ENCODE data around the gene MMAB. TPM values are rescaled to one million over a fixed set of nuclear protein-coding genes. Genes with fewer than 3 reads are reported as not detected.

MMAB gene
- total RNA-seq, 1 donor from 2014 or later = 26.4 TPM

DNA sequence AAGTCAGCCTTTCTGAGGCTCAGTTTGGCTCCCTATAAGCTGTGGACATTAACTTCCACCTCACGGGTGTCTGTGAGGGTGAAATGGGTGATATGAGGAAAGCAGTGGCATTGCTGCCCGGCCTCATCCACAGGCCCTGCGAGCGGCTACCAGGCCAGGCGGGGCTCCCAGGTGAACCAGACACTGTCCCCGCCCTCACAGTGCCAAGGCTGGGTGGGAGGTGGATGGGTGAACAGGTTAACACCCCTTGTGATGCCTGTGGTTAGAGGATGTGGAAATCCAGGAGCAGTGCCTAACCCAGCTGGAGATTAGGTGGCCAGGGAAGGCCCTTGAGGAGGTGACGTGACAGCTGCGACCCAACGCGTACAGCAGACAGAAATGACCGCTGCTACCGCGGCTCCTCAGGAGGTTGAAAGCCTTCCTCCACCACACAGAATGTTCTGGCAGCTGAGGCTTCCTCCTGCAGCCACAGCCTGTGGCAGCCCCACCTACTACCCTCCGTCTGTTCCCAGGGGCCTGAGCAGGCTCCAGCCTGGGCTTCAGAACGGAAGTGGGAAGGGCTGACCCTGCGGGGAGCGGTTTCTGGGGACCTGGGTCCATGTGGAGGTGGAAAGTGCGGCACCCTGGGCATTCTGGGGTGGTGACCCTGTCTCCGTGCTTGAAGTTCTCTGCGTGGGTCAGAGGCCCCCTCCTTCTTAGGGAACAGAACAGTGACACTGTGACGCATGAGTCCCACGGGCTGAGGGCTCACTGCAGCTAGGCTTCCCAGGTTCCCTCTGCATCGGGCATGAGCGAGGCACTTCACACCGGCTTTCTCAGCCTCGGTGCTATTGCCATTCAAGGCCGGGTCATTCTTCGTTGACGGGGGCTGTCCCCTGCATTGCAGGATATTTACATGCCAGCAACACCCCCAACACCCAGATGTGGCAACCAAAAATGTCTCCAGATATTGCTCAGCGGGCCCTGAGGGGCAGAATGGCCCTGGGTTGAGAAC, 9.7 kb downstream of the MMAB start:
- Mint-ChIP-seq H3K27me3 (ENCODE audit: low read depth) (no peaks in the 10 kb centered on the region), H3K4me3 (no peak overlapping the region), H3K27ac (no peak overlapping the region), H3K9me3 (no peaks in the 10 kb centered on the region), H3K36me3 (peaks cover 10% of the 10 kb centered on the region), H3K4me1 (no peaks in the 10 kb centered on the region)
- no peak for DNase-seq (ENCODE audit: low spot score in 2 of 2, unreplicated experiment in 2 of 2)
- TF ChIP-seq CTCF (IDR thresholded peaks at IDR 0.05; ENCODE audit: unreplicated experiment) = no peak

DNA sequence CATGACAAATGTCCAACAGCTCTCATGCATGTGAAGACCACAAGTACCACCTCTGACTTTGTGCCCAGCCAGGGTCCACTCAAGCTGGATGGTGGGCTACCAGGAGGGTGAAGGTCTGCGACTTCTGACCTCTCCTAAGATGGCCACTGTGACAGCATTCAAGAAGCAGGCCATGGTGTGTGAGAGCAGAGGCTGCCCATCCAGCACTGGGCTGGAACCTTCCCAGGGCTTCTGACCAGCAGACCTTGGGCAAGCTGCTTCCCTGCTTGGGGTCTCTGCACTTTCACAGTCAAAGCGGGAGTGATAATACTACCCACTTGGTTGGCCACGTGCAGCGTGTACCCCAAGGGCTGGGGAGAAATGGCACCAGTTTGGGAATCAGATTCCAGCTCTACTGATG, 10.4 kb downstream of the MMAB start:
- Mint-ChIP-seq H3K4me1 (no peaks in the 10 kb centered on the region), H3K27ac (no peak overlapping the region), H3K9me3 (no peaks in the 10 kb centered on the region), H3K27me3 (ENCODE audit: low read depth) (no peaks in the 10 kb centered on the region), H3K4me3 (no peak overlapping the region), H3K36me3 (peaks cover 10% of the 10 kb centered on the region)
- no peak for TF ChIP-seq CTCF (IDR thresholded peaks at IDR 0.05; ENCODE audit: unreplicated experiment)
- no peak for DNase-seq (ENCODE audit: low spot score in 2 of 2, unreplicated experiment in 2 of 2)

- Mint-ChIP-seq H3K27me3 (ENCODE audit: low read depth) (no peaks in the 10 kb centered on the region), H3K9me3 (no peaks in the 10 kb centered on the region)
Observed at GRCh38 chr12:109561711-109562030, 11.6 kb downstream of the MMAB start.

GRCh38 chr12:109560867-109561710, 12.2 kb downstream of the MMAB start:
- no peaks in the 10 kb centered on the region for H3K4me1 Mint-ChIP-seq
- no peaks in the 10 kb centered on the region for H3K27me3 Mint-ChIP-seq (ENCODE audit: low read depth)
- H3K36me3 Mint-ChIP-seq = peaks cover 10% of the 10 kb centered on the region
- no peak for TF ChIP-seq CTCF (IDR thresholded peaks at IDR 0.05; ENCODE audit: unreplicated experiment)
- DNase-seq (ENCODE audit: low spot score in 2 of 2, unreplicated experiment in 2 of 2) = no peak
- no peaks in the 10 kb centered on the region for H3K9me3 Mint-ChIP-seq
- no peak overlapping the region for H3K4me3 Mint-ChIP-seq
- H3K27ac Mint-ChIP-seq = no peak overlapping the region

More at GRCh38 chr12:109561711-109562030, 11.6 kb downstream of the MMAB start:
- H3K36me3 Mint-ChIP-seq = peaks cover 10% of the 10 kb centered on the region
- no peak for TF ChIP-seq CTCF (IDR thresholded peaks at IDR 0.05; ENCODE audit: unreplicated experiment)
- H3K27ac Mint-ChIP-seq = no peak overlapping the region
- H3K4me1 Mint-ChIP-seq = no peaks in the 10 kb centered on the region
- no peak overlapping the region for H3K4me3 Mint-ChIP-seq
- no peak for DNase-seq (ENCODE audit: low spot score in 2 of 2, unreplicated experiment in 2 of 2)

- Mint-ChIP-seq H3K27ac (no peak overlapping the region), H3K27me3 (ENCODE audit: low read depth) (no peaks in the 10 kb centered on the region), H3K4me1 (no peaks in the 10 kb centered on the region), H3K9me3 (no peaks in the 10 kb centered on the region), H3K36me3 (peaks cover 10% of the 10 kb centered on the region), H3K4me3 (no peak overlapping the region)
- DNase-seq (ENCODE audit: low spot score in 2 of 2, unreplicated experiment in 2 of 2) = no peak
- TF ChIP-seq CTCF (IDR thresholded peaks at IDR 0.05; ENCODE audit: unreplicated experiment) = no peak
Observed at GRCh38 chr12:109559601-109560000, 13.7 kb downstream of the MMAB start.
